C4-2B (cell line): ENCODE data around the gene NSFL1C.

ENCODE experiments used
- H3K27ac ChIP-seq: fragments of 450-650 bp; 2 replicates; pipeline ENCODE4 v1.5.1; 2017
- ZFX ChIP-seq: fragments of 450-650 bp; IDR thresholded peaks from 2 replicates; pipeline ENCODE4 v1.6.1; 2017
- TF ChIP-seq, protein P1 (sequence below): fragments of 450-650 bp; conservative IDR thresholded peaks from 2 replicates; pipeline ENCODE4 v1.5.1; 2017; ENCODE audit warnings: mild to moderate bottlenecking

NSFL1C gene

DNA sequence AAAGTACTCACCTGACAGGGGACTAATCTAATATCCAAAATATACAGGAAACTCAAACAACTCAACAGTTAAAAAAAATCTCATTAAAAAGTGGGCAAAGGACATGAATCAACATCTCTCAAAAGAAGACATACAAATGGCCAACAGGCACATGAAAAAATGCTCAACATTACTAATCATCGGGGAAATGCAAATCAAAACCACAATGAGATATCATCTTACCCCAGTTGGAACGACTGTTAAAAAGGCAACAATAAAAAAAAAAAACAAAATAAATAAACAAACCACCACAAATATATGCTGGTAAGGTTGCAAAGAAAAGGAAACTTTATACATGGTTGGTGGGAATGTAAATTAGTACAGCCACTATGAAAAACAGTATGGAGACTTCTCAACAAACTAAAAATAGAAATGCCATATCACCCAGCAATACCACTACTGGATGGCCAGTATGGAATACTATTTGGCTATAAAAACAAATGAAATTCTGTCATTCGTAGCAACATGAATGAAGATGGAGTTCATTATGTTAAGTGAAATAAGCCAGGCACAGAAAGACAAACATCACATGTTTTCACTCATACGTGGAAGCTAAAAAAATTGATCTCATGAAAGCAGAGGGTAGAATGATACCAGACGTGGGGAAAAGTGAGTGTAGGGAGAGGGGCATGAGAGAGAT is 17.9 kb upstream of the NSFL1C start:
- H3K27ac ChIP-seq = no peak overlapping the region

DNA sequence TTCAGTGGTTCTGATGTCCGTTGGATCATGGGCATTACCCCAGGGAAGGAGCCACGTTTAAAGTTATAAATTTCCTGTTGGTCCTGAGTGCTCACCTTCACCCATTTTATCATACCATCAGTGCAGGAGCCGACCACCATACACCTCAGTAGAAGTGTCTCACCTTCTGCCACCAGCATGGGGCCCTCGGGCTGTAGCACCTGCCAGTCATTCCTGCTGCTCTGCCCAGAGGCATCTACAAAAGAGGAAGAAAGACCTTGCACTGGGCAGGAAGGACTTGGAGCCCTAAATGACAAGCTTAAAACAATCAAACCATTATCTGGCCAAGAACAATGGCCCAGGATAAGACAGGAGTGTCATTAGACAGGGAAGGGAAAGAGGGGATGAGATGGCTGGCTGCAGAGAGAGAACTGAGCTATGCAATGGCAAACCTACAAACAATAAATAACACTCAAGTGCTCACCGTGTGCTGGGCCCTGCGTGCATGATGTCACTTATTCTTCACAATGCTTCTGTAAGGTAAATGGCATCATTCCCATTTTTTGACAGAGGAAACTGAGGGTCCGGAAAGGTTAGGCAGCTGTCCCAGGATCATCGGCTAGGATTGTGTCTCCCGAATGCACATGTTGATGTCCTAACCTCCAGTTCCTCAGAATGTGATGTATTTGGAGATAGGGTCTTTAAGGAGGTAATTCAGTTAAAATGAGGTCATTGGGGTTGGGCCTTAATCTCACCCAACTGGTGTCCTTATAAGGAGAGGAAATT is 13.4 kb upstream of the NSFL1C start:
- no peak overlapping the region for H3K27ac ChIP-seq
- TF ChIP-seq, protein P1, sequence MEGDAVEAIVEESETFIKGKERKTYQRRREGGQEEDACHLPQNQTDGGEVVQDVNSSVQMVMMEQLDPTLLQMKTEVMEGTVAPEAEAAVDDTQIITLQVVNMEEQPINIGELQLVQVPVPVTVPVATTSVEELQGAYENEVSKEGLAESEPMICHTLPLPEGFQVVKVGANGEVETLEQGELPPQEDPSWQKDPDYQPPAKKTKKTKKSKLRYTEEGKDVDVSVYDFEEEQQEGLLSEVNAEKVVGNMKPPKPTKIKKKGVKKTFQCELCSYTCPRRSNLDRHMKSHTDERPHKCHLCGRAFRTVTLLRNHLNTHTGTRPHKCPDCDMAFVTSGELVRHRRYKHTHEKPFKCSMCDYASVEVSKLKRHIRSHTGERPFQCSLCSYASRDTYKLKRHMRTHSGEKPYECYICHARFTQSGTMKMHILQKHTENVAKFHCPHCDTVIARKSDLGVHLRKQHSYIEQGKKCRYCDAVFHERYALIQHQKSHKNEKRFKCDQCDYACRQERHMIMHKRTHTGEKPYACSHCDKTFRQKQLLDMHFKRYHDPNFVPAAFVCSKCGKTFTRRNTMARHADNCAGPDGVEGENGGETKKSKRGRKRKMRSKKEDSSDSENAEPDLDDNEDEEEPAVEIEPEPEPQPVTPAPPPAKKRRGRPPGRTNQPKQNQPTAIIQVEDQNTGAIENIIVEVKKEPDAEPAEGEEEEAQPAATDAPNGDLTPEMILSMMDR = no peak
- no peak for TF ChIP-seq ZFX

More for the DNA sequence above, 17.9 kb upstream of the NSFL1C start:
- TF ChIP-seq, protein P1 = no peak
- TF ChIP-seq ZFX = no peak

DNA sequence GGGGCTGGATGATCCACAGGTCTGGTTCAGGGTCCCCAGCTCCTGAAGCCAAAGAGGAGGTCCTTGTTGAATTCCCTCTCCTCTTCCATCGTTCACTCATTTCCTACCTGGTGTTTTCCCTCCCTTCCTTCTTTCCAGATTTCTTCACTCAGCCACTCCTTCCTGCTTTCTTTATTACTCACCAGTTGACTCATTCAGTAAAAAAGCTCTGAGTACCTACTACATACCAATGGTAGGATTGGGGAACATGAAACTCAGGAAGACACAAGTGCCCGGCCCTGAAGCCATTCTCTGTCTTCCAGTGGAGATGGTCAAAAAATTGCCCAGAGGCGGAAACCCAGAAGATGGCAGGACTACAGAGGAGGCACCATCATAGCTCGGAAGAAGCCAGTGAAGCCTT is 11.9 kb upstream of the NSFL1C start:
- no peak overlapping the region for H3K27ac ChIP-seq
- TF ChIP-seq, protein P1 = no peak
- TF ChIP-seq ZFX = no peak

DNA sequence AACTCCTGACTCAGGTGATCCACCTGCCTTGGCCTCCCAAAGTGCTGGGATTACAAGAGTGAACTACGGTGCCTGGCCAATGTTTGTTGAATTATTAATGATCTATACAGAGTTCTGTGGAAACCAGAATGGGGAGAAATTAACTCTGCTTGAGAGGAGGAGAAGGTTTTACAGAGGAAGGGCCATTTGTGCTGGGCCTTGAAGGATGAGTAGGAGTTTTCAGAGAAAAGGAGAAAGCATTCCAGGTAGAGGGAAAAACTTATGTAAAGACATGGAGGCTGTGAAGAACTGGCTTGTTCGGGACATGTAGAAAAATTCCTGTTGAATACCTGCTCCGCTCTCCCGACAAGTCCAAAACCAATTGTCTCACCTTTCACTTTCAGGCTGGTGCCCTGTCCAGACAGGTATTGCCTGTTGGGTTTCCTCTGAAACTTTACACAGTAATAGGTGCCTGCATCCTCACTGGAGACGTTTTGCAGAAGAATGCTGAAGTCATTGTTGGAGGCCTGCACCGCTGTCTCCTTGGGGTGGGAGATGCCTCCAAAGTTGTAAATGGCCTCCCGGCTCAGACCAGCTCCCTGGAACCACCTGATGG is 11.3 kb upstream of the NSFL1C start:
- no peak for TF ChIP-seq ZFX
- TF ChIP-seq, protein P1 = no peak
- no peak overlapping the region for H3K27ac ChIP-seq

DNA sequence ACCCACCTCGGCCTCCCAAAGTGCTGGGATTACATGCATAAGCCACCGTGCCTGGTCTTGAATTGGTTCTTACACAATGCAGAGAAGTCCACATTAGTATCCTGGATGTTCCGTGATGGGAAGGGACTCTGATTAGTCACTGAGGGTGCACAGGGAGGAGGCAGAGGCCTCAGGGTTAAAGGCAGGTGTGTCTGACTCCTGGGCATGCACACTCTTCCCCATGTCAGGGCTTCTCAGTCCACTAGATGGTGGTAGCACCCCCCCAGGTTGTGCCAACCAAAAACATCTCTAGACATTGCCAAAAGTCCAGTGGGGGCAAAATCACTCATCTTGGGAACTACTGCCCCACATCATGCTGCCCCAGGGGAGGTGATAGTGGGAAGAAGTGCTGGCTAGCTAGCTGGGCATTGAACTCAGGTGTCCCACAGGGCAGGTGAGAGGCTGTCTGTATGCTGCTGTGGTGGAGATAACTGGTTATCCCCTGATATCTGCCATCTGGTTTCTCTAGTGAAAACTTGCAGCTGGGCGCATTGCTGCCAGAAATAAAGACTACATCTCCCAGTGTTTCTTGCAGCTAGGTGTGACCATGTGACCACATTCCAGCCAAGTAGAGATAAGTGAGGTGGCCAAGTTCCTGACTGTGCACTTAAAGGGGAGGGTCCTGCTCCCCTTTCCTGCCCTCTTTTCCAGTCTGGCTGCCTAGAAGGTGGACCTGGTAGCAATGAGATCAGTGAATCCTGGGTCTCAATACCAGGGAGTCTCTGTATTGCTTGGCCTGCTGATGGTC is 8.4 kb upstream of the NSFL1C start:
- no peak overlapping the region for H3K27ac ChIP-seq
- TF ChIP-seq, protein P1 = no peak; the same call in 1 of the 2 replicates

DNA sequence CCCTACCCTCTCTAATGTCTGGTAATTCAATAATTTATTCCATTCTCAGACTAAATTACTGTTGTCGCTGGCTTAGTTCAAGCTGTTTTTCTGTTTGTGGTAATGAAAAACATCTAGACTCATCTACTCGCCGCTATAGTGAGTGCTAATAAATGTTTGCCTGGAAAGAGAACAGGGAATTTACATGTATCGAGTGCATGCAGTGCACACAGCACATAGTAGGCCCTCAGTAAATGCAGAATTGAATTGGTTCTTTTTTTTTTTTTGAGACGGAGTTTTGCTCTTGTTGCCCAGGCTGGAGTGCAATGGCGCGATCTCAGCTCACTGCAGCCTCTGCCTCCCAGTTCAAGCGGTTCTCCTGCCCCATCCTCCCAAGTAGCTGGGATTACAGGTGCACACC is 7.7 kb upstream of the NSFL1C start:
- no peak overlapping the region for H3K27ac ChIP-seq
- TF ChIP-seq, protein P1 = no peak
- TF ChIP-seq ZFX = no peak
